ENCODE measurements around the gene SAMD3. TPM values are rescaled to one million over a fixed set of nuclear protein-coding genes. Genes with fewer than 3 reads are reported as not detected.

SAMD3 gene
- total and polyA plus RNA-seq, 8 donors = 0.19 to 5.9 (median 1.4) TPM

DNA sequence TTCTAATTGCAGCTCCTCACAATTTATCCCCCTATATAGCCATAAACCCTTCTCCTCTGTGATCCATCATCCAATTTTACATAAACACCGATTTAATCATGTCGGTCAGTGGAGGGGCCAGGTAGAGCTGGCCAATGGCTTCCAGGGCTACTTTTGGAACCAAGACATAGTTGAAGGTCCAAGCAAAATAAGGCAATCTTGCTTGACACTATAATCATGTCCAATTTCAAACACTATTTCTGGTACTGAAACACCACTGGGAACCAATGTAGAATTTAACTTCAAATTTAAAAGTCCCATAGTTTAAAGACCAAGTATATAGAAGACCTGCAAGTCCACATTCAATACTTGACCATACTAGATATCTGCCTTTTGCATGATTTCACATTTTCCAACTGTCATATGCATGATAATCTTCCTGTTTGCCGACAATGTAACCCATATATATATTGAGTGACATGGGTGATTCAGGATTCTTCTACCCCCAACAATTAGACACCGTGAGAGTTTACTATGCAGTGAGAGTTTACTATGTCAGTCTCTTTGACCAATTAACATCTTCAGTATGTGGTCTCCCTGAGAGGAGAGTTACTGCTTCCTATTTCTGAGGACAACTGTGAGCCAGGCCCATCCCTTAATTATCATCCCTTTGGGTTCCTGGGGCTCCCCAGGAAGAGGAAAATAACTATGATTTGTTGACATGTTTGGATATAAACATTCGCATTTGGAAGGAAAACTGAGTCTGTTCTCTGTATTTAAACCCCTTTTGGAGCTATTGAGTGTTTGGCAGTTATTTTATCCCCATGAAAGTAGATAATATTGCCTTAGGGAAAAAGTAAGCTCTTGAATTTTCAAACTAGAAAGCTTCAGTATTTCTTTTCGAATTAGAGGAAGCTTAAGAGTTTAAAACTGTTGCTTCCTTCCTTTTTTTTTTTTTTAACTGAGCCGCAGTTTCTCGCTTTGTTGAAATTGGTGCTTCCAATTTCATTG, 31.8 kb downstream of the SAMD3 start:
- intact Hi-C loops (cut with DNase I) = no loop called here
- WGBS, 2 donors = 65 to 71% methylated on average over 8 of the region's 8 CpGs

DNA sequence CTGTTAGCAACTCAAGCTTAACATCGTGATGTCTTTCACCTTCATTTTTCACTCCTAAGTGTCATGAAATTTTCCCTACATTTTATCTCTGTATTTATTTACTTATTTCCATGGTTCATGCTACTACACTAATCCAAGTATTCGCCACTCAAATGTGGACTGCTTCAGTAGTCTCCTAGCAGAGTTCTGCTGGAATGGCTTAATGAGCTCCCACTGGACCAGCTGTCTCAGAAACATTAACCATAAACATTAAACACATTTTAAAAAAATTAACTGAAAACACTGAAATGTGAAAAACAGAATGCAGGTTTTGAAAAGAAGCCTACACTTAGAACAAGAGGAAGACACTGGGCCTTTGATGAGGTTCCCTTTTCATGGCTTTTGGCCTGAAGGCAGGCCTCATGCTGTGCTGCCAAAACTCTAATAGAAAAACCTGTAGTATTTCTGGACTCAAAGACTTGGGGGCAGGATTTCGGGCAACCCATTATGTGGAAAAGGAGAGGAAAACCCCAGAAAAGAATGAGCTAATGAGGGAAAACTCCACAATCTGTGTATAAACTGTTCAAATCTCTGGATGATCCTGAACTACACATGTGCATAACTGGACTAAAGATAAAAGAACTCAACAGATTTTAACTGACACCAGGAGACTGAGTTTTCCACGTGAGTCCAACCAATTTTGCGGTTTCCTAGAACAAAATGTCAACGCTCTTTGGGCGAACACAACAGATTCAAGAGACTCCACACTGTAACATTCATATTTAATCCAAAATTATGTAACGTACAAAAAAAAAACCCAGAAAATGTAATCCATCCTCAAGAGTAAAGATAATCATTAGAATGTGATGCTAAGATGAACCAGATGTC, 33.0 kb downstream of the SAMD3 start:
- no peak overlapping the region for H3K27ac ChIP-seq
- intact Hi-C loops (cut with DNase I) = no loop called here
- FAIRE-seq (no peak), ATAC-seq (no peak), DNase-seq (no peak)
- H3K36me3 ChIP-seq = no peaks in the 10 kb centered on the region
- no peaks in the 10 kb centered on the region for H3K27me3 ChIP-seq
- WGBS, 2 donors = 82 to 83% methylated on average over 8 of the region's 8 CpGs
- TF ChIP-seq, protein P1, sequence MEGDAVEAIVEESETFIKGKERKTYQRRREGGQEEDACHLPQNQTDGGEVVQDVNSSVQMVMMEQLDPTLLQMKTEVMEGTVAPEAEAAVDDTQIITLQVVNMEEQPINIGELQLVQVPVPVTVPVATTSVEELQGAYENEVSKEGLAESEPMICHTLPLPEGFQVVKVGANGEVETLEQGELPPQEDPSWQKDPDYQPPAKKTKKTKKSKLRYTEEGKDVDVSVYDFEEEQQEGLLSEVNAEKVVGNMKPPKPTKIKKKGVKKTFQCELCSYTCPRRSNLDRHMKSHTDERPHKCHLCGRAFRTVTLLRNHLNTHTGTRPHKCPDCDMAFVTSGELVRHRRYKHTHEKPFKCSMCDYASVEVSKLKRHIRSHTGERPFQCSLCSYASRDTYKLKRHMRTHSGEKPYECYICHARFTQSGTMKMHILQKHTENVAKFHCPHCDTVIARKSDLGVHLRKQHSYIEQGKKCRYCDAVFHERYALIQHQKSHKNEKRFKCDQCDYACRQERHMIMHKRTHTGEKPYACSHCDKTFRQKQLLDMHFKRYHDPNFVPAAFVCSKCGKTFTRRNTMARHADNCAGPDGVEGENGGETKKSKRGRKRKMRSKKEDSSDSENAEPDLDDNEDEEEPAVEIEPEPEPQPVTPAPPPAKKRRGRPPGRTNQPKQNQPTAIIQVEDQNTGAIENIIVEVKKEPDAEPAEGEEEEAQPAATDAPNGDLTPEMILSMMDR (IDR thresholded peaks at IDR 0.05) = no peak
- no peaks in the 10 kb centered on the region for H3K9me3 ChIP-seq
- H3K4me3 ChIP-seq = no peak overlapping the region
- H3K4me1 ChIP-seq = no peaks in the 10 kb centered on the region

More for the DNA sequence above, 31.8 kb downstream of the SAMD3 start:
- no peak for ATAC-seq
- no peak for DNase-seq
- H3K4me3 ChIP-seq = no peak overlapping the region
- H3K9me3 ChIP-seq = no peaks in the 10 kb centered on the region
- no peak for FAIRE-seq
- no peaks in the 10 kb centered on the region for H3K4me1 ChIP-seq
- no peaks in the 10 kb centered on the region for H3K36me3 ChIP-seq
- no peak overlapping the region for H3K27ac ChIP-seq
- H3K27me3 ChIP-seq = no peaks in the 10 kb centered on the region
- TF ChIP-seq, protein P1 (IDR thresholded peaks at IDR 0.05) = no peak

DNA sequence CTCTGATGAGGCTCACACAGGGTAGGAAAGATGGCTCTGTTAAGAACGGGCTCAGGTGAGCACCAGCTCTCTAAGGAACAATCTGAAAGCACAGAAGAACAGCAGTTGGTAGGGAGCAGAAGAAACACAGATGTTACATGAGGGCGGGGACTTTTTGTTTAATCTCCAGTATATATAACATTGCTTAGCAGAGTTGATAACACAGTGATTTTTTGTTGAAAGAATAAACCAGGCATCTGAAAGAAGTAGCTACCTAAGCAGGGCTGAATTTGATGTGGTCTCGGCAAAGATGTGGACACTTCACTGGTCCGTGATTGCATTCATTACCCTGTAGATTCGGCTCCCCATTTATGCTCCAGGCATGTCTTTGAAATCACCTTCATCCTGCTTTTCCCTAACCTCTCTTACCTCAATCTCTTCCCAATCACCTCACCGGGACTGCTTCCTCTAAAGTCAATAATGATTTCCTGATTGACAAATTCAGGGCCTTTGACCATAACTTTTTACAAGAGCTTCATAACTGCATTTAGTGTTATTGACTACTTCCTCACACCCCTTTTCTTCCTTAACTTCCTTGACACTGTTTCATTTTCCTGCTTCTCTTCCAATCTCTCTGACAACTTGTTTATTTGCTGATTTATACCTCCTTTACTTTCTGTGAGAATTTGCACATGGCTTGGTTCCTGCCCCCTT, 34.4 kb downstream of the SAMD3 start:
- FAIRE-seq = no peak
- no peaks in the 10 kb centered on the region for H3K4me1 ChIP-seq
- no peaks in the 10 kb centered on the region for H3K27me3 ChIP-seq
- intact Hi-C loops (cut with DNase I) = no loop called here
- no peak overlapping the region for H3K4me3 ChIP-seq
- no peak for ATAC-seq
- no peaks in the 10 kb centered on the region for H3K9me3 ChIP-seq
- H3K27ac ChIP-seq = no peak overlapping the region
- 57 to 66% methylated on average over 6 of the region's 6 CpGs for WGBS, 2 donors
- TF ChIP-seq, protein P1 (IDR thresholded peaks at IDR 0.05) = no peak
- H3K36me3 ChIP-seq = no peaks in the 10 kb centered on the region
- DNase-seq = no peak

DNA sequence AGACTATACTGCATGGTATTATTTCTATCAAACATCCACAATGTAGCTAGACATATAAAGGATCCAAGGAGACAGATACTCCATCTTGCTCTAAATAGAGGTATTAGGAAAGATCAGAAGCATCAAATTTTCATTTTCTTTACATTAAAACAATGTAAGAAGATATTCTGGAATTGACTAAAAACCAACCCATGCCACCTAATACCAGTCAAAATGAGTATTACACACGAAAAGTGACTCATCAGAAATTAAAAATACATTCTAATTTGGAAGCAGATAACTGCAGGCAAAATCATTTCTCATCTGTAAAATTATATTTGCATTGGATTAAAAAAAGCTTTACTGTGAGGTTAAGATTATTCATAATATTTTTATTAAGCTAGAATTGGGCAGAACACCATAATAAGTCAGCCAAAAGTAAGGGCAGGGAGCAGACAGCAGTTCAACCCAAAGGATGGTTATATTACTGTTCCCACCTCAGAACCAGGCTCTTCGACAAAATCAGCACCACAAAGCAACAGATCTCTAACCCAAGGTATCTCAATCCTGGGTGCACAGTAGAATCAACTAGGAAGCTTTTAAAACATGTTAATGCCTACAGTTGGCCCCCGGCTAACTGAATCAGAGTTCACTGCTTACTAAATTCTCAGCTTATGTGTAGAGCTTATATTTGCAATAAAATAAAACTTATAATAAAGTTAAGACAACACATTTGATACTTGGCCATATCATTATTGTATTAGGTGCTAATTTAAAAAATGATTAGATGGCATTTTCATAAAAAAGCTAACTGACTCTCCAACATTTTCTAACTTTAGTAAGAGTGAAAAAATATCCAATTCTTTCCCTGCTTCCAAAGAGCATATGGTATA, 35.2 kb downstream of the SAMD3 start:
- FAIRE-seq (no peak), DNase-seq (no peak), ATAC-seq (no peak)
- no peak overlapping the region for H3K4me3 ChIP-seq
- H3K4me1 ChIP-seq = no peaks in the 10 kb centered on the region
- TF ChIP-seq, protein P1 (IDR thresholded peaks at IDR 0.05) = no peak
- no peaks in the 10 kb centered on the region for H3K9me3 ChIP-seq
- no peak overlapping the region for H3K27ac ChIP-seq
- H3K36me3 ChIP-seq = no peaks in the 10 kb centered on the region
- WGBS, 2 donors = 73% methylated on average over 3 of the region's 3 CpGs
- no peaks in the 10 kb centered on the region for H3K27me3 ChIP-seq
- intact Hi-C loops (cut with DNase I) = no loop called here
